Astrocyte (in vitro differentiated cells and primary cell): ENCODE measurements around the gene UNG. TPM values are rescaled to one million over a fixed set of nuclear protein-coding genes. Genes with fewer than 3 reads are reported as not detected.

Source experiments
- DNase-seq: peaks from one replicate; pipeline ENCODE4 v3.0.0-alpha.2; 2010; ENCODE audit warnings: low read depth
- FAIRE-seq: peaks from 2 replicates; lab custom pipeline; 2011; peaks lifted over from hg19 to GRCh38; lab: Jason Lieb, UNC
- H2AFZ ChIP-seq: 2 replicates; pipeline ENCODE4 v1.6.0; 2012; ENCODE audit warnings: low read depth, low read length, inconsistent platforms
- H3K27ac ChIP-seq: 2 replicates; pipeline ENCODE4 v1.5.1; 2011; ENCODE audit warnings: low read depth, low read length, inconsistent platforms
- H3K27me3 ChIP-seq: 2 replicates; pipeline ENCODE4 v1.6.0; 2011; ENCODE audit warnings: low read length, inconsistent platforms; ENCODE audit not compliant: insufficient read depth
- H3K36me3 ChIP-seq: 2 replicates; pipeline ENCODE4 v1.5.1; 2011; ENCODE audit warnings: low read length, inconsistent platforms; ENCODE audit not compliant: insufficient read depth
- H3K4me1 ChIP-seq: 2 replicates; pipeline ENCODE4 v1.5.1; 2011; ENCODE audit warnings: low read length, inconsistent platforms; ENCODE audit not compliant: insufficient read depth
- H3K4me2 ChIP-seq: 2 replicates; pipeline ENCODE4 v1.6.0; 2012; ENCODE audit warnings: low read length, inconsistent platforms
- H3K4me3 ChIP-seq: 2 replicates; pipeline ENCODE4 v1.5.1; 2011; ENCODE audit warnings: low read depth, mild to moderate bottlenecking, low read length, inconsistent platforms; ENCODE audit not compliant: insufficient read depth
- H3K79me2 ChIP-seq: 2 replicates; pipeline ENCODE4 v1.6.0; 2012; ENCODE audit warnings: mild to moderate bottlenecking, low read length, inconsistent platforms; ENCODE audit not compliant: insufficient read depth
- H3K9ac ChIP-seq: 2 replicates; pipeline ENCODE4 v1.6.0; 2012; ENCODE audit warnings: mild to moderate bottlenecking, low read length, inconsistent platforms
- H3K9me3 ChIP-seq: 2 replicates; pipeline ENCODE4 v1.5.1; 2012; ENCODE audit warnings: low read depth, mild to moderate bottlenecking, low read length, inconsistent platforms; ENCODE audit not compliant: insufficient read depth
- H4K20me1 ChIP-seq: 2 replicates; pipeline ENCODE4 v1.6.0; 2012; ENCODE audit warnings: low read length, inconsistent platforms; ENCODE audit not compliant: insufficient read depth
- H3K27ac Mint-ChIP-seq: one replicate; pipeline ENCODE4 v1.8.0; 2021; ENCODE audit warnings: mild to moderate bottlenecking, mixed read lengths; ENCODE audit not compliant: unreplicated experiment
- H3K27me3 Mint-ChIP-seq: one replicate; pipeline ENCODE4 v1.8.0; 2021; ENCODE audit warnings: low read depth, mixed read lengths; ENCODE audit not compliant: unreplicated experiment
- H3K36me3 Mint-ChIP-seq: one replicate; pipeline ENCODE4 v1.8.0; 2021; ENCODE audit warnings: low read depth, mixed read lengths; ENCODE audit not compliant: unreplicated experiment
- H3K4me1 Mint-ChIP-seq: one replicate; pipeline ENCODE4 v1.8.0; 2021; ENCODE audit warnings: low read depth, mixed read lengths; ENCODE audit not compliant: unreplicated experiment
- H3K4me3 Mint-ChIP-seq: one replicate; pipeline ENCODE4 v1.8.0; 2021; ENCODE audit warnings: mild to moderate bottlenecking, moderate library complexity, mixed read lengths; ENCODE audit not compliant: unreplicated experiment
- H3K9me3 Mint-ChIP-seq: one replicate; pipeline ENCODE4 v1.8.0; 2021; ENCODE audit warnings: mild to moderate bottlenecking, mixed read lengths; ENCODE audit not compliant: unreplicated experiment
- CTCF ChIP-seq: IDR thresholded peaks from 2 replicates; pipeline ENCODE4 v1.5.1; 2011; ENCODE audit warnings: low read depth, mild to moderate bottlenecking, inconsistent platforms, low read length, moderate library complexity; ENCODE audit not compliant: insufficient read depth
- EZH2 ChIP-seq: IDR thresholded peaks from 2 replicates; pipeline ENCODE4 v1.6.1; 2012; ENCODE audit warnings: mild to moderate bottlenecking, low read length, inconsistent platforms; ENCODE audit not compliant: insufficient read depth
- total RNA-seq: library from RNA; stranded (reverse); gene quantifications from 2 replicates; pipeline ENCODE4 v1.2.1, GENCODE V29; 2021

Gene UNG
- total RNA-seq, 1 donor from 2014 or later = 21.9 TPM

DNA sequence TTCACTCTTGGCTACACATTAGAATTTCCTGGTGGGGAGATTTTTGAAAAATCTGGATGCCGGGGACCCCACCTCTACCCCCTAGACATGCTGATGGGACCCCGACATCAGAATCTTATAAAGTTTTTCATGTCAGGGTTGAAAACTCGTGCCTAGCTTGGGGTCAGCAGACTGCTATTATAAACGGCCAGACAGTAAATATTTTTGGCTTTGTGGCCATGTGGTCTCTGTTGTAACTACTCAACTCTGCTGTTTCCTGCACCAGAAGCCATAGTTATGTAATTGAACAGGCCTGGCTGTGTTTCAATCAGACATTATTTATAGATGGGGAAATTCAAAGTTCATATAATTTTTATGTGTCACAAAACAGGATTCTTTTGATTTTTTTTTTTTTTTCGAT is 60.6 kb downstream of the UNG start:
- Histone ChIP-seq H3K36me3 (no peaks in the 10 kb centered on the region), H3K79me2 (no peaks in the 10 kb centered on the region), H3K9ac (no peak overlapping the region), H3K27ac (no peak overlapping the region), H3K4me3 (no peak overlapping the region), H4K20me1 (peaks cover 2% of the 10 kb centered on the region), H3K4me2 (no peak overlapping the region), H2AFZ (no peak overlapping the region), H3K27me3 (no peaks in the 10 kb centered on the region), H3K4me1 (peaks cover 9% of the 10 kb centered on the region), H3K9me3 (no peaks in the 10 kb centered on the region)
- Mint-ChIP-seq H3K4me3 (no peak overlapping the region), H3K9me3 (no peaks in the 10 kb centered on the region), H3K4me1 (no peaks in the 10 kb centered on the region), H3K27ac (no peak overlapping the region), H3K27me3 (peaks cover 3% of the 10 kb centered on the region), H3K36me3 (no peaks in the 10 kb centered on the region)
- DNase-seq (no peak), FAIRE-seq (no peak)
- TF ChIP-seq CTCF = no peak
- no peak for TF ChIP-seq EZH2

GRCh38 chr12:109160433-109160832 is 63.0 kb downstream of the UNG start:
- Histone ChIP-seq H3K9me3 (no peaks in the 10 kb centered on the region), H3K27ac (no peak overlapping the region), H3K27me3 (no peaks in the 10 kb centered on the region), H4K20me1 (peaks cover 2% of the 10 kb centered on the region), H3K4me1 (no peaks in the 10 kb centered on the region), H3K4me2 (no peak overlapping the region), H3K9ac (no peak overlapping the region), H2AFZ (no peak overlapping the region), H3K4me3 (no peak overlapping the region), H3K79me2 (no peaks in the 10 kb centered on the region), H3K36me3 (no peaks in the 10 kb centered on the region)
- H3K4me1 Mint-ChIP-seq = no peaks in the 10 kb centered on the region
- no peaks in the 10 kb centered on the region for H3K36me3 Mint-ChIP-seq
- no peak for DNase-seq
- TF ChIP-seq CTCF (no peak), EZH2 (no peak)
- H3K4me3 Mint-ChIP-seq = no peak overlapping the region
- H3K27me3 Mint-ChIP-seq = no peaks in the 10 kb centered on the region
- no peak for FAIRE-seq
- H3K9me3 Mint-ChIP-seq = no peaks in the 10 kb centered on the region
- H3K27ac Mint-ChIP-seq = no peak overlapping the region

Other genes with a start within 250 kb of the UNG start
- gene SSH1, start 240.0 kb upstream of the UNG start, total RNA-seq = 64.6 and 75.9 TPM in 2 replicates
- gene DAO, start 217.5 kb upstream of the UNG start, total RNA-seq = not detected in 2 replicates
- not detected in 2 replicates for gene SVOP, start 76.5 kb upstream of the UNG start, total RNA-seq
- 12.1 and 15.9 TPM in 2 replicates for gene USP30, start 45.0 kb upstream of the UNG start, total RNA-seq
- 5.1 and 6.0 TPM in 2 replicates for gene ALKBH2, start 4.1 kb upstream of the UNG start, total RNA-seq
- gene ACACB, start 19.0 kb downstream of the UNG start, total RNA-seq = 1.7 and 3.9 TPM in 2 replicates
- not detected in 2 replicates for gene FOXN4, start 211.7 kb downstream of the UNG start, total RNA-seq